BJ (cell line): ENCODE measurements around the gene SMCO1. TPM values are rescaled to one million over a fixed set of nuclear protein-coding genes. Genes with fewer than 3 reads are reported as not detected.

Experiments
- CTCF ChIA-PET: fragments of 350-600 bp; formaldehyde crosslinking; extraction: SDS; loops from one replicate; lab custom pipeline; 2021; ENCODE audit warnings: antibody characterized with exemption, inconsistent platforms; lab: Yijun Ruan, JAX
- POLR2A ChIA-PET: fragments of 300-600 bp; sonication (Branson Sonifier 250); formaldehyde crosslinking; extraction: SDS; loops from one replicate; lab custom pipeline; 2021; ENCODE audit warnings: antibody characterized with exemption; lab: Charles Lee
- DNase-seq: peaks from one replicate; pipeline ENCODE4 v3.0.0-alpha.2; 2011; ENCODE audit warnings: low read depth
- H3K27me3 ChIP-seq: 2 replicates; pipeline ENCODE4 v1.6.0; 2011; ENCODE audit warnings: low read length; ENCODE audit not compliant: control insufficient read depth, insufficient read depth
- H3K36me3 ChIP-seq: 2 replicates; pipeline ENCODE4 v1.5.1; 2011; ENCODE audit warnings: low read length; ENCODE audit not compliant: control insufficient read depth, insufficient read depth
- H3K4me3 ChIP-seq: 2 replicates; pipeline ENCODE4 v1.5.1; 2011; ENCODE audit warnings: low read depth, mild to moderate bottlenecking, control low read depth, low read length
- polyA plus RNA-seq: library from polyadenylated mRNA; depleted of rRNA; stranded (reverse); fragments of >200 nt; gene quantifications from 2 replicates; pipeline ENCODE4 v1.2.3, GENCODE V29; 2011
- TF ChIP-seq, protein P1 (sequence below): IDR thresholded peaks from 2 replicates; pipeline ENCODE4 v1.5.1; 2011; ENCODE audit warnings: low read depth, mild to moderate bottlenecking, control low read depth, inconsistent platforms, low read length, moderate library complexity; ENCODE audit not compliant: insufficient read depth

Gene SMCO1
- polyA plus RNA-seq, 1 experiment: not detected

DNA sequence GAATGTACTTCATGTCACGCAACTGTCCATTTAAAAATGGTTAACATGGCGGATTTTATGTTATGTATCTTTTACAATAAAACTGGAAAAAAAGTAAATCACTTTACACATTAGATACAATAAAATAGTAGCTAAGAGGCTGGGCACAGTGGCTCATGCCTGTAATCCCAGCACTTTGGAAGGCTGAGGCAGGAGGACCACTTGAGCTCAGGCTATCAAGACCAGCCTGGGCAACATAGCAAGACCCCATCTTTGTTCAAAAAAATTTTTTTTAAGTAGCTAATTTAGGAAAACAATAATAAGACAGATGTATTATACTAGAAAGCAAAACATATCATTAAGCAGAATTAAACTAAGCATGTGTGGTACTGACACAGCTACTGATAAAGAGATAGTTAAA is 23.1 kb downstream of the SMCO1 start:
- CTCF ChIA-PET: interaction anchor here (0.8 kb wide), 1 partner anchor 343 kb away, joined by 3 read pairs; no protein-coding TSS in a partner anchor
- TF ChIP-seq, protein P1, sequence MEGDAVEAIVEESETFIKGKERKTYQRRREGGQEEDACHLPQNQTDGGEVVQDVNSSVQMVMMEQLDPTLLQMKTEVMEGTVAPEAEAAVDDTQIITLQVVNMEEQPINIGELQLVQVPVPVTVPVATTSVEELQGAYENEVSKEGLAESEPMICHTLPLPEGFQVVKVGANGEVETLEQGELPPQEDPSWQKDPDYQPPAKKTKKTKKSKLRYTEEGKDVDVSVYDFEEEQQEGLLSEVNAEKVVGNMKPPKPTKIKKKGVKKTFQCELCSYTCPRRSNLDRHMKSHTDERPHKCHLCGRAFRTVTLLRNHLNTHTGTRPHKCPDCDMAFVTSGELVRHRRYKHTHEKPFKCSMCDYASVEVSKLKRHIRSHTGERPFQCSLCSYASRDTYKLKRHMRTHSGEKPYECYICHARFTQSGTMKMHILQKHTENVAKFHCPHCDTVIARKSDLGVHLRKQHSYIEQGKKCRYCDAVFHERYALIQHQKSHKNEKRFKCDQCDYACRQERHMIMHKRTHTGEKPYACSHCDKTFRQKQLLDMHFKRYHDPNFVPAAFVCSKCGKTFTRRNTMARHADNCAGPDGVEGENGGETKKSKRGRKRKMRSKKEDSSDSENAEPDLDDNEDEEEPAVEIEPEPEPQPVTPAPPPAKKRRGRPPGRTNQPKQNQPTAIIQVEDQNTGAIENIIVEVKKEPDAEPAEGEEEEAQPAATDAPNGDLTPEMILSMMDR: no peak
- POLR2A ChIA-PET: no interaction called here

DNA sequence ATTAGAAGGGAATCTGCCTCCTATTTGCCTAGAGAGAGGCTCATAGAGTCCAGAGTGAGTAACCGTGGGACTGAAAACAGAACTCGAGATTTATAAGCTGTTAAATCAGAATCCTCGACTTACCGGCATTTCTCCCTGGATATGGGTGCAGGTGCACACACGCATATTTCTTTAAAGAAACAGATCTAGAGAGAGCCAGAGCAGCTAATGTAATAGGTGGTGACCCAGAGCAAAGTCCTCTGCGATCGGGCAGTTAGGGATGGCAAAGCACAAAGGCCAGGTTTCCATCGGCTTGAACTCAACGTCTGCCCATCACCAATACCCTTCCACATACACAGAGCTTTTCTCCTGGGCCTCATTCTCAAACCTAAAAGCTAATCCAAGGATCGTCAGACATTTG is 25.4 kb downstream of the SMCO1 start:
- ChIA-PET CTCF (no interaction called here), POLR2A (no interaction called here)
- no peak for DNase-seq
- no peak overlapping the region for H3K4me3 ChIP-seq
- peaks cover 6% of the 10 kb centered on the region; the same call in 1 of the 2 replicates for H3K36me3 ChIP-seq
- TF ChIP-seq, protein P1: no peak
- H3K27me3 ChIP-seq: no peaks in the 10 kb centered on the region

More for the DNA sequence above, 23.1 kb downstream of the SMCO1 start:
- Histone ChIP-seq H3K27me3 (no peaks in the 10 kb centered on the region), H3K4me3 (no peak overlapping the region), H3K36me3 (peaks cover 3% of the 10 kb centered on the region)
- no peak for DNase-seq

DNA sequence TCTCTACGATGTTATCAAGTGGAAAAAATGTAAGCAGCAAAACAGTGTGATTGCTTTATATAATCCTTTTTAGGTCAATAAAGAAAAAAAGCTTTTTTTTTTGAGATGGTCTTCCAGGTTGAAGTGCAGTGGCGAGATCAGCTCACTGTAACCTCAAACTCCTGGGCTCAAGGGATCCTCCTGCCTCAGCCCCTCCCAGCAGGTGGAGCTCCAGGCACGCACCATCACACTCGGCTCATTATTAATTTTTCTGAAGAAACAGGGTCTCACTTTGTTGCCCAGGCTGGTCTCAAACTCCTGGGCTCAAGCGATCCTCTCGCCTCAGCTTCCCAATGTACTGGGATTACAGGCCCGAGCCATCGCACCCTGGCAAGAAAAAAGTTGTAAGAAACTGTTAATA is 28.9 kb downstream of the SMCO1 start:
- H3K36me3 ChIP-seq: peaks cover 10% of the 10 kb centered on the region
- CTCF ChIA-PET: interaction anchor here (0.6 to 1.1 kb wide), 4 partner anchors 15 to 168 kb away, joined by 3 to 5 read pairs (median 4); partner anchors contain the start of gene DYNLT2B
- H3K4me3 ChIP-seq: no peak overlapping the region
- DNase-seq: no peak
- no peaks in the 10 kb centered on the region for H3K27me3 ChIP-seq
- POLR2A ChIA-PET: interaction anchor here (0.5 kb wide), 1 partner anchor 95 kb away, joined by 19 read pairs; no protein-coding TSS in a partner anchor
- TF ChIP-seq, protein P1: peak; percentile 37; the same call in 1 of the 2 replicates

DNA sequence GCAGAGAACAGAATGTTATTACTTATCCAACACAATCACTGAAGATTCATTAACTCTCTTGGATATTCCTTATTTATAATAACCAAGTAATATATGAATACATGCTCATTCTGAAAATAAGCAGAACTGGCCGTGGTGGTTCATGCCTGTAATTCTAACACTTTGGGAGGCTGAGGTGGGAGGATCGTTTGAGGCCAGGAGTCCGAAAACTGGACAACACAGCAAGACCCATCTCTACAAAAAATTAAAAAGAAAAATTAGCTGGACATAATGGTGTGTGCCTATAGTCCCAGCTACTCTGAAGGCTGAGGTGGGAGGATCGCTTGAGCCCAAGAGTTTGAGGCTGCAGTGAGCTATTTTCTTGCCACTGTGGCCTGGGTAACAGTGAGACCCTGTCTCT is 37.5 kb downstream of the SMCO1 start:
- TF ChIP-seq, protein P1: no peak
- no peaks in the 10 kb centered on the region for H3K27me3 ChIP-seq
- peaks cover 5% of the 10 kb centered on the region for H3K36me3 ChIP-seq
- no peak overlapping the region for H3K4me3 ChIP-seq
- DNase-seq: no peak
- POLR2A ChIA-PET: interaction anchor here (0.6 kb wide), 1 partner anchor 23 kb away, joined by 5 read pairs; no protein-coding TSS in a partner anchor
- CTCF ChIA-PET: interaction anchor here (0.9 kb wide), 1 partner anchor 51 kb away, joined by 4 read pairs; no protein-coding TSS in a partner anchor

DNA sequence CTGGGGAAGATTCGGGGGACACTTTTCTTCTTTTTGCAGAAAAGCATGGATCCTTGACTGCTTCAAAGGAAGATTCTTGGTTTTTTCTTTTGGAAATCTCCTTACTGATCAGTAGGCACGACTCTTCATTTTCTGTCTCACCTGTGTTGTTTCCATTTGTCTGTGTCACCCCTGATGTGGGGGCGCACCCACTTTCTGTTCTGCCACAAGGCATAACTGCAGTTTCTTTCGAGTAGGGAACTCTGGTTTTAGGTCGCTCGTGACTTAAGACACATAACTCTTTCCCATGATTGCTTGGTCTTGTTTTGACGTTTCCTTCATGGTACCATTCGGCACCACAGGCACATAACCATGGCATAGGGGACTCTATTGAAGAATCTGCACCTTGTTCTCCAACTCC is 42.9 kb downstream of the SMCO1 start:
- POLR2A ChIA-PET: no interaction called here
- CTCF ChIA-PET: no interaction called here
- TF ChIP-seq, protein P1: no peak
- H3K4me3 ChIP-seq: no peak overlapping the region
- H3K27me3 ChIP-seq: no peaks in the 10 kb centered on the region
- DNase-seq: no peak
- H3K36me3 ChIP-seq: peaks cover 6% of the 10 kb centered on the region; the same call in 1 of the 2 replicates
